Body of pancreas (tissue), 4 donors: ENCODE data around the gene EYS. TPM values are rescaled to one million over a fixed set of nuclear protein-coding genes. Genes with fewer than 3 reads are reported as not detected.
"Not testable (repeated sequence)": the region's sequence is repeated elsewhere in the genome, so short reads cannot be mapped to it uniquely, and the experiment has no call there.

Experiments used
- ATAC-seq: fragments of 150-250 bp; one replicate; pipeline ENCODE4 v1.9.1; 2016
- DNase-seq, 4 donors: peaks; one replicate each; pipeline ENCODE4 v3.0.0-alpha.2; 2019
- H3K27ac ChIP-seq, 4 donors: fragments of 200-600 bp; sonication (generic); 1 replicate in 3 of 4; 2 replicates in 1 of 4; pipeline versions ENCODE4 v1.5.1 to v1.6.1; 2016 to 2019; ENCODE audit warnings: mild to moderate bottlenecking in 1 of 4, mixed read lengths in 1 of 4, moderate library complexity in 1 of 4
- H3K27me3 ChIP-seq, 2 donors: fragments of 200-600 bp; sonication (generic); one replicate each; pipeline ENCODE4 v1.6.0; 2016; ENCODE audit warnings: mild to moderate bottlenecking in 1 of 2
- H3K36me3 ChIP-seq, 2 donors: fragments of 200-600 bp; sonication (generic); replicated peaks in 1 of 2; 2 replicates each; pipeline ENCODE4 v1.5.1; 2016; ENCODE audit warnings: low read depth in 2 of 2; ENCODE audit not compliant: insufficient read depth in 1 of 2
- H3K4me1 ChIP-seq: fragments of 200-600 bp; sonication (generic); one replicate; pipeline ENCODE4 v1.6.0; 2016
- H3K4me3 ChIP-seq, 2 donors: fragments of 200-600 bp; sonication (generic); 1 replicate in 1 of 2; 2 replicates in 1 of 2; pipeline ENCODE4 v1.5.1; 2016 to 2019
- H3K9me3 ChIP-seq, 3 donors: fragments of 200-600 bp; sonication (generic); 1 replicate in 2 of 3; 2 replicates in 1 of 3; pipeline ENCODE4 v1.5.1; 2016
- CTCF ChIP-seq, 7 experiments: fragments of 450-650 bp in 4 of 7; fragments of 200-600 bp in 3 of 7; sonication (generic) in 3 of 7; IDR thresholded peaks; one replicate each; pipeline ENCODE4 v1.5.1; 2016 to 2019; ENCODE audit warnings: antibody characterized with exemption in 7 of 7
- POLR2A ChIP-seq, 3 donors: fragments of 450-650 bp; IDR thresholded peaks; one replicate each; pipeline ENCODE4 v1.6.1; 2016; ENCODE audit warnings: antibody characterized with exemption in 3 of 3, mild to moderate bottlenecking in 2 of 3
- WGBS, 2 donors: methylation state at CpG; one replicate each; pipeline ENCODE4 v1.1.5; 2017; 5-methylcytosine and 5-hydroxymethylcytosine counted together
- intact Hi-C: fragments of 100-400 bp; cut with DNase I; formaldehyde crosslinking; loops from one replicate; pipeline ENCODE4 v1.15.1; 2023
- total RNA-seq, 2 donors: library from RNA; depleted of rRNA; stranded (reverse); fragments of >200 nt; gene quantifications; one replicate each; pipeline ENCODE4 v1.1.0, GENCODE V29; 2016

EYS gene
- total RNA-seq, 2 donors from 2014 or later: 0.26 TPM; not detected in 1

- Histone ChIP-seq H3K27me3 (no peaks in the 10 kb centered on the region), H3K9me3 (no peaks in the 10 kb centered on the region), H3K36me3 (no peaks in the 10 kb centered on the region), H3K27ac (no peak overlapping the region), H3K4me1 (peaks cover 6% of the 10 kb centered on the region), H3K4me3 (no peak overlapping the region)
- no peak for DNase-seq
- ATAC-seq: no peak
- WGBS, 2 donors: 22 to 27% methylated on average over 4 of the region's 4 CpGs
- TF ChIP-seq POLR2A (IDR thresholded peaks at IDR 0.05) (no peak), CTCF (IDR thresholded peaks at IDR 0.05) (no peak)
- intact Hi-C loops: no loop called here
These were observed 1847.5 kb downstream of the EYS start for GRCh38 chr6:63859528-63859927.

GRCh38 chr6:63858691-63859090, 1848.3 kb downstream of the EYS start:
- WGBS, 2 donors: 80 to 88% methylated on average over 2 of the region's 2 CpGs

GRCh38 chr6:63856271-63856670, 1850.8 kb downstream of the EYS start:
- H3K27me3 ChIP-seq: no peaks in the 10 kb centered on the region
- no peak overlapping the region for H3K4me3 ChIP-seq
- ATAC-seq (no peak), DNase-seq (no peak)
- H3K9me3 ChIP-seq: no peaks in the 10 kb centered on the region
- TF ChIP-seq CTCF (IDR thresholded peaks at IDR 0.05) (no peak), POLR2A (IDR thresholded peaks at IDR 0.05) (no peak)
- intact Hi-C loops: no loop called here
- WGBS, 2 donors: 3 to 5% methylated on average over 1 of the region's 1 CpG
- H3K27ac ChIP-seq: no peak overlapping the region
- no peaks in the 10 kb centered on the region for H3K36me3 ChIP-seq
- peaks cover 6% of the 10 kb centered on the region for H3K4me1 ChIP-seq

More at GRCh38 chr6:63858691-63859090, 1848.3 kb downstream of the EYS start:
- Histone ChIP-seq H3K36me3 (no peaks in the 10 kb centered on the region), H3K4me1 (peaks cover 6% of the 10 kb centered on the region), H3K27ac (no peak overlapping the region), H3K9me3 (no peaks in the 10 kb centered on the region), H3K27me3 (no peaks in the 10 kb centered on the region), H3K4me3 (no peak overlapping the region)
- intact Hi-C loops: no loop called here
- ATAC-seq: no peak
- no peak for DNase-seq
- TF ChIP-seq POLR2A (IDR thresholded peaks at IDR 0.05) (no peak), CTCF (IDR thresholded peaks at IDR 0.05) (no peak)

- Histone ChIP-seq H3K27me3 (no peaks in the 10 kb centered on the region), H3K4me1 (no peaks in the 10 kb centered on the region), H3K4me3 (no peak overlapping the region), H3K27ac (no peak overlapping the region), H3K36me3 (no peaks in the 10 kb centered on the region), H3K9me3 (no peaks in the 10 kb centered on the region)
- WGBS, 2 donors: 80 to 89% methylated on average over 2 of the region's 2 CpGs
- no peak for ATAC-seq
- TF ChIP-seq CTCF (IDR thresholded peaks at IDR 0.05) (no peak), POLR2A (IDR thresholded peaks at IDR 0.05) (no peak)
- intact Hi-C loops: no loop called here
- no peak for DNase-seq
These were observed 1862.7 kb downstream of the EYS start for GRCh38 chr6:63844287-63844686.

- Histone ChIP-seq H3K4me3 (no peak overlapping the region), H3K27ac (no peak overlapping the region), H3K36me3 (no peaks in the 10 kb centered on the region), H3K4me1 (no peaks in the 10 kb centered on the region), H3K27me3 (no peaks in the 10 kb centered on the region), H3K9me3 (no peaks in the 10 kb centered on the region)
- 68 to 77% methylated on average over 2 of the region's 2 CpGs for WGBS, 2 donors
- ATAC-seq: no peak
- intact Hi-C loops: no loop called here
- no peak for DNase-seq
- no peak for TF ChIP-seq POLR2A (IDR thresholded peaks at IDR 0.05)
- TF ChIP-seq CTCF (IDR thresholded peaks at IDR 0.05): no peak
These were observed 1867.5 kb downstream of the EYS start for GRCh38 chr6:63839485-63839884.

GRCh38 chr6:63828678-63829077, 1878.3 kb downstream of the EYS start:
- H3K27ac ChIP-seq, H3K36me3 ChIP-seq, H3K4me1 ChIP-seq, DNase-seq, intact Hi-C loops, ATAC-seq, H3K27me3 ChIP-seq, H3K9me3 ChIP-seq, H3K4me3 ChIP-seq: not testable (repeated sequence)
- 67 to 80% methylated on average over 1 of the region's 1 CpG for WGBS, 2 donors
